GM18907 (cell line): ENCODE data around the gene IRF2BPL.
A peak's percentile ranks its signal among the peaks of the same experiment; 100 is the strongest.

Experiments
- ATAC-seq: cut with Tn5 transposase; IDR thresholded peaks from one replicate; pipeline ENCODE4 v1.9.1; 2021; ENCODE audit warnings: mild to moderate bottlenecking, moderate library complexity; ENCODE audit not compliant: unreplicated experiment

IRF2BPL gene

GRCh38 chr14:77055306-77055705 is 26.8 kb upstream of the IRF2BPL start:
- ATAC-seq, result no peak

GRCh38 chr14:77053046-77053841 is 24.7 kb upstream of the IRF2BPL start:
- ATAC-seq, result peak; percentile 69

GRCh38 chr14:77052281-77053044 is 24.0 kb upstream of the IRF2BPL start:
- ATAC-seq, result no peak

GRCh38 chr14:77051116-77051515 is 22.6 kb upstream of the IRF2BPL start:
- ATAC-seq, result no peak

- no peak for ATAC-seq
Observed at GRCh38 chr14:77046721-77047120, 18.2 kb upstream of the IRF2BPL start.

- ATAC-seq, result no peak
Observed at GRCh38 chr14:77045238-77046162, 17.0 kb upstream of the IRF2BPL start.

- no peak for ATAC-seq
Observed at GRCh38 chr14:77044783-77045237, 16.3 kb upstream of the IRF2BPL start.

- no peak for ATAC-seq
Observed at GRCh38 chr14:77043984-77044485, 15.5 kb upstream of the IRF2BPL start.

GRCh38 chr14:77043177-77043983 is 14.9 kb upstream of the IRF2BPL start:
- no peak for ATAC-seq

- ATAC-seq, result no peak
Observed at GRCh38 chr14:77041881-77042545, 13.5 kb upstream of the IRF2BPL start.

GRCh38 chr14:77040741-77041653 is 12.5 kb upstream of the IRF2BPL start:
- peak; percentile 18 for ATAC-seq

GRCh38 chr14:77040059-77040740 is 11.7 kb upstream of the IRF2BPL start:
- ATAC-seq, result peak; percentile 59

- peak; percentile 14 for ATAC-seq
Observed at GRCh38 chr14:77039285-77040058, 11.0 kb upstream of the IRF2BPL start.

GRCh38 chr14:77037938-77038568 is 9.5 kb upstream of the IRF2BPL start:
- ATAC-seq, result no peak

- ATAC-seq, result no peak
Observed at GRCh38 chr14:77037215-77037937, 8.9 kb upstream of the IRF2BPL start.
